OCI-LY1 (cell line): ENCODE data around the gene PKDCC.

Experiments used
- EZH2 ChIP-seq: fragments of 200-600 bp; sonication (generic), shearing (Covaris generic); IDR thresholded peaks from 2 replicates; pipeline ENCODE4 v1.8.0; 2017; ENCODE audit warnings: borderline replicate concordance, mixed run types, mild to moderate bottlenecking, antibody characterized with exemption, low read length, moderate library complexity, mixed read lengths
- TF ChIP-seq, protein P1 (sequence below): fragments of 200-600 bp; sonication (generic), shearing (Covaris generic); IDR thresholded peaks from 2 replicates; pipeline ENCODE4 v1.5.1; 2017; ENCODE audit warnings: mild to moderate bottlenecking, antibody characterized with exemption, low read length, moderate library complexity, mixed read lengths

GRCh38 chr2:42041377-42042127 is 6.3 kb upstream of the PKDCC start:
- TF ChIP-seq, protein P1, sequence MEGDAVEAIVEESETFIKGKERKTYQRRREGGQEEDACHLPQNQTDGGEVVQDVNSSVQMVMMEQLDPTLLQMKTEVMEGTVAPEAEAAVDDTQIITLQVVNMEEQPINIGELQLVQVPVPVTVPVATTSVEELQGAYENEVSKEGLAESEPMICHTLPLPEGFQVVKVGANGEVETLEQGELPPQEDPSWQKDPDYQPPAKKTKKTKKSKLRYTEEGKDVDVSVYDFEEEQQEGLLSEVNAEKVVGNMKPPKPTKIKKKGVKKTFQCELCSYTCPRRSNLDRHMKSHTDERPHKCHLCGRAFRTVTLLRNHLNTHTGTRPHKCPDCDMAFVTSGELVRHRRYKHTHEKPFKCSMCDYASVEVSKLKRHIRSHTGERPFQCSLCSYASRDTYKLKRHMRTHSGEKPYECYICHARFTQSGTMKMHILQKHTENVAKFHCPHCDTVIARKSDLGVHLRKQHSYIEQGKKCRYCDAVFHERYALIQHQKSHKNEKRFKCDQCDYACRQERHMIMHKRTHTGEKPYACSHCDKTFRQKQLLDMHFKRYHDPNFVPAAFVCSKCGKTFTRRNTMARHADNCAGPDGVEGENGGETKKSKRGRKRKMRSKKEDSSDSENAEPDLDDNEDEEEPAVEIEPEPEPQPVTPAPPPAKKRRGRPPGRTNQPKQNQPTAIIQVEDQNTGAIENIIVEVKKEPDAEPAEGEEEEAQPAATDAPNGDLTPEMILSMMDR: no peak
- TF ChIP-seq EZH2: no peak
